Mucosa of gallbladder (tissue), 1 donor: ENCODE results near the gene MTAP. TPM values are rescaled to one million over a fixed set of nuclear protein-coding genes. Genes with fewer than 3 reads are reported as not detected.
"Not testable (repeated sequence)": the region's sequence is repeated elsewhere in the genome, so short reads cannot be mapped to it uniquely, and the experiment has no call there.

ENCODE experiments used
- DNase-seq: peaks from one replicate; pipeline ENCODE4 v3.0.0-alpha.2; 2020; ENCODE audit warnings: low spot score
- total RNA-seq: library from RNA; stranded (reverse); gene quantifications from one replicate; pipeline ENCODE4 v1.2.1, GENCODE V29; 2021
- donor health status: DM: no; HTN: no; CAD: no.

The MTAP gene
- total RNA-seq, 1 donor from 2014 or later = 29.2 TPM

GRCh38 chr9:21919377-21920362 is 117.2 kb downstream of the MTAP start:
- DNase-seq = peak; percentile 23

GRCh38 chr9:21923694-21924093 is 121.3 kb downstream of the MTAP start:
- DNase-seq = no peak

- no peak for DNase-seq
Measured at GRCh38 chr9:21927752-21928151, 125.3 kb downstream of the MTAP start.

GRCh38 chr9:21931428-21931827 is 129.0 kb downstream of the MTAP start:
- DNase-seq = no peak

- DNase-seq = no peak
Measured at GRCh38 chr9:21933281-21933680, 130.8 kb downstream of the MTAP start.

- no peak for DNase-seq
Measured at GRCh38 chr9:21933865-21934264, 131.4 kb downstream of the MTAP start.

- no peak for DNase-seq
Measured at GRCh38 chr9:21935631-21936030, 133.2 kb downstream of the MTAP start.

GRCh38 chr9:21936161-21936560 is 133.7 kb downstream of the MTAP start:
- DNase-seq = no peak

GRCh38 chr9:21941337-21941995 is 139.0 kb downstream of the MTAP start:
- DNase-seq = no peak

GRCh38 chr9:21943464-21943863 is 141.0 kb downstream of the MTAP start:
- no peak for DNase-seq

GRCh38 chr9:21945606-21946005 is 143.2 kb downstream of the MTAP start:
- no peak for DNase-seq

GRCh38 chr9:21958833-21959232 is 156.4 kb downstream of the MTAP start:
- no peak for DNase-seq

GRCh38 chr9:21959268-21959667 is 156.8 kb downstream of the MTAP start:
- not testable (repeated sequence) for DNase-seq

- no peak for DNase-seq
Measured at GRCh38 chr9:21961569-21961968, 159.1 kb downstream of the MTAP start.

GRCh38 chr9:21964925-21965385 is 162.5 kb downstream of the MTAP start:
- DNase-seq = no peak

GRCh38 chr9:21965401-21965951 is 163.0 kb downstream of the MTAP start:
- DNase-seq = no peak

- DNase-seq = no peak
Measured at GRCh38 chr9:21966140-21966851, 163.9 kb downstream of the MTAP start.

GRCh38 chr9:21967169-21967568 is 164.7 kb downstream of the MTAP start:
- no peak for DNase-seq

- no peak for DNase-seq
Measured at GRCh38 chr9:21967702-21968101, 165.3 kb downstream of the MTAP start.

- DNase-seq = no peak
Measured at GRCh38 chr9:21968331-21969010, 166.0 kb downstream of the MTAP start.
